MM.1S (cell line): ENCODE data around the gene NCBP2L.

Experiments used
- CTCF ChIP-seq: fragments of 300-600 bp; sonication (generic); IDR thresholded peaks from 2 replicates; pipeline ENCODE4 v1.5.1; 2016; ENCODE audit warnings: antibody characterized with exemption, low read length, mixed read lengths
- EZH2 ChIP-seq: fragments of 300-600 bp; sonication (generic); optimal IDR thresholded peaks from 2 replicates; pipeline ENCODE3; 2017; ENCODE audit warnings: low read depth, mild to moderate bottlenecking, antibody characterized with exemption, low read length, mixed read lengths

- TF ChIP-seq CTCF (no peak), EZH2 (no peak)
Measured at GRCh38 chrX:107747596-107748161, 29.9 kb upstream of the NCBP2L start.
